T follicular helper cell (primary cell): ENCODE results near the gene APOA4.
"Not testable (repeated sequence)": the region's sequence is repeated elsewhere in the genome, so short reads cannot be mapped to it uniquely, and the experiment has no call there.

Experiments
- DNase-seq: peaks from one replicate; pipeline ENCODE4 v3.0.0-alpha.2; 2020; ENCODE audit warnings: low read depth

APOA4 gene

DNA sequence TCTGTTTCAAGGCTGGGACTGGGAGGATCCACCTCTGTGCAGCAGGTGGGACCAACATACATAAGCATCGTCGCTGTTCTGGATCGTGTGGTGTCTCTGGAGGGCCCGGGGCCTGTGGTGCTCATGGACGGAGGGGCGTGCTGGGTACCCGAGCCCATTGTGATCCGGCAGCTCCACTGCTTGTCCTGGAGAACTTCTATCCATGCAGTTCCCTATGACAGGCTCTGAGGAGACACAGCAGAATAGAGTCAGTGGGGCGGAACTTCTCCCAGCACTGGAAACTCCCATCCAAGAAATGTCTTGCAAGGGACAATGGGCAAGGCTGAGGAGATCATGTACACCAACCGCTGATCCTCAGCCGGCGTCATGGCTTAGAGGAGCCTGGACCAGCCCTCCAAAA is 26.0 kb upstream of the APOA4 start:
- DNase-seq, result no peak

DNA sequence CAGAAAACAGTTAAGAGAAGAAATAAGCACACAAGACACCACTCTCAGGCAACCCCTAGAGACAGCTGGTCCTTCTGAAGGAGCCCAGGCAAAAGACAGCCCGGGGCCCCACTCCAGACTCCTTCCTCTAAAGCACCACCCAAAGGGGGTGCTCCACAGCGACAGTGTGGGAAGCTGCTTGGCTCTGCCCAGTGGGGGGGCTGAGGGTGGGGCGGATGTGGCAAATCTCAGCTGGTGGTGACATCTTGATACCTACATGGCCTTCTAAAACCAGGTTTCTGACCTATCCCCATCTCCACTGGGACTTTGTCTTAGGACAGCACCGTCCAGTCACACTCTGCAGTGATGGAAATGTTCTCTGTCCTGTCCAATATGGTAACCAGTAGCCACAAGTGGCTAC is 24.5 kb upstream of the APOA4 start:
- DNase-seq, result no peak

DNA sequence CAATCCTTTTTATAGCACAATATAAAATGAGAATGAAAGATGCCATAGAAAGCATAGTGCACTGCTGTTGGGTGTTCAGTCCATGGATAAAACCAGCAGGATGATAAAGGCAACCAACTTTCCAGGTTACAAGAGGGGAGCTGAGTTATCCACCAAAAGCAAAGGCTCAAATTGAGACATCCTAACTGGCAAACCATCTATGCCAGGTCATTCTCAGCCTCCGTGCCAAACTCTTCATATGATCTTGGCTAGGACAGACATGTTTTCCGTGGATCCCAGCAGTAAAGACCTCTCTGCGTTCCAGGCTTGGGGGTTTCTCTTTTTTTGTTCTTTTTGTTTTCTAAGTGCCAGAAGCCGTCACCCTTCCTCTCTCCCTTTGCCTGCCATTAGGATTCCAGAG is 21.6 kb upstream of the APOA4 start:
- DNase-seq, result no peak

DNA sequence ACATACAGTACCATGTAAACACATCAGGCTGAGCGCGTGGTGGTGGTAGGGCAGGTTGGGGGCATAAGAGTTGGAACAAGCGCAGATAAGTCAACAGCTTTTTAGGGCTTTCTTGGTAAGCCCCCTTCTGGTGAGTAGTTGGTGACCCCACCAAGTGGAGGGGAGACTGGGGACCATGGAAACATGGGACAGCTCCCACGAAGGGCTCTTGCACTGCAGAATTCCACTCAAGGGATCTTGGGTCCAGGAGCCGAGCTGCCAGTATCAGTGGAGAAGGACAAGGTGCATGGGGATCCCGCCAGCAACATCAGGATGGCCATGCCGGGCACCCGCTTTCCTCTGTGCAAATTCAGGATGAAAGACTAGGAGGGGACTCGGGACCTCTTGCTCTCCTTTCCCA is 20.6 kb upstream of the APOA4 start:
- no peak for DNase-seq

DNA sequence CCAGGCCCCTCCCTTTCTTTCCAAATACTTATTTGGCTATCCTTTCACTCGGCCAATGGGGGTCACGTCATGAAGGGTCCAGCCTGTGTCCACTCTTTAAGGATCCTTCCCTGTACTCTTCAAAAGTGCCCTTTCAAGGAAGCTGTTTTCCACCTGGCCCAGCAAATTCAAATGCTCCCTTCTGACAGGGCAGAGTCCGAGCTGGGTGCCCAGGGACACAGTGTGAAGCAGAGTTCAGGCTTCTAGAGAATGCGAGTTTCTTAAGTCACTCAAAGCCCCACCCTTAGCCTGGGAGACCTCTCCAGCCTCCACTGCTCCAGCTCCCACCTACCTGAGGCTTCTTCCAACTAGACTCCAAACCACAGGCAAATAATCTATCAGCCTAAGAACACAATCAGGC is 19.8 kb upstream of the APOA4 start:
- DNase-seq, result no peak

DNA sequence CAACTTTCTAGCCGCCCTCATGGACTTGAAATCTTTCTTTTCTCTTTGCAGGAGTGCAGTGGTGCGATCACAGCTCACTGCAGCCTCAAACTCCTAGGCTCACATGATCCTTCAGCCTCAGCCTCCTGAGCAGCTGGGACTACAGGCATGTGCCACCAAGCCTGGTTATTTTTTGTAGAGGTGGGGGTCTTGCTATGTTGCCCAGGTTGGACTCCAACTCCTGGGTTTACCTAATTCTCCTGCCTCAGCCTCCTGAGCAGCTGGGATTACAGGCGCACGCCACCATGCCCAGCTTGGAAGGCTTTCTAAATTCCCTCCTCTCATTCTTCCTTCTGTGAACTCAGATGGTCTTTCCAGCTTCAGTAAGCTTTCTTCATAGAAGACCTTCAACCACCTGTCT is 19.0 kb upstream of the APOA4 start:
- no peak for DNase-seq

DNA sequence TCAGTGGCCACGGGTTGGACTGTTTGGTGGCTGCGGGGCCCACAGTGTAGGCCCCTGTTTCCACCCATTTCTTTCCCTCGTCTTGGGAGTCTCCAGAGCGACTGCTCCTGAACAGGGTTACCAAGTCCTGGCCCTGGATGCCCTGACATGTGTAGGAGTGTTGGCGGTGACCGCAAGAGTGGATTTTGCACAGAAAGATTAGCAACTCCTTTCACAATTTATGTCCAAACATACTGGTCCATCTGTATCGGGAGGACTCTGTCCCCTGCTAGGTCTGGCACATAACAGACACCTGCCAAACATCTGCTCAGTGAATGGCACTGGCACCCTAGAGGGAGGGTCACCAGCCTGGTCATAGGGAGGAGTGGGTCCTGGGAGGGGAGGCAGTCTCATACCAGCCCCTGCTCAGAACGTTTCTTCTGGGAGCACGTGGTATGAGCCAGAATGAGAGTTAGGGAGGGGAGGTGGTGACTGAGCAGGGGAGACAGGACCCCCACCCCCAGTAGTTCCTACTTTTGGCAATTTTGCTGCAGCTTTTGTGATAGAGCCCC is 17.7 kb upstream of the APOA4 start:
- DNase-seq, result no peak

DNA sequence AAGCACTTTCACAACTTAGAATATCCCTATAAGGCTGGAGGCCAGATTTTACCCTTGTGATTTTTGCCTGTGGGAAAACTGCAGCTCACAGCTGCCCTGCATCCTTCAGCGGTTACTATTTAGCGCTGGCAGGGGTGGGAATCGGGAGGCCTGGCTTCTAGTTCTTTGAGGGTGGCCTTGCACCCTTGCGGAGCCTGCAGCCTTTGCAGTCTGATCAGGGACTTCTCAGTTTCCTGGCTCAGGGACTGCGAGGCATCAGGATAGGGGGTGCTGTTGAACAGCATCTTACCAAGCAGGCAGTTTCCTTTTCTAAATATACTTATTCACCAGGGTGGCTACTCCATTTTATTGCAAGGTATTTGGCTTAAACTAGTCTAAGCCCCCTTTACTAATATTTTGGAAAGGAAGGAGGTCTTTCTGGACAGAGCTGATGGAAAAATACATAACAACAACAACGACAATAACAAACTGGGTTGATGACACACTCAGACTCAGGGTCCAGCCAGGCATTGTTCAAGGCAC is 17.2 kb upstream of the APOA4 start:
- DNase-seq, result no peak

DNA sequence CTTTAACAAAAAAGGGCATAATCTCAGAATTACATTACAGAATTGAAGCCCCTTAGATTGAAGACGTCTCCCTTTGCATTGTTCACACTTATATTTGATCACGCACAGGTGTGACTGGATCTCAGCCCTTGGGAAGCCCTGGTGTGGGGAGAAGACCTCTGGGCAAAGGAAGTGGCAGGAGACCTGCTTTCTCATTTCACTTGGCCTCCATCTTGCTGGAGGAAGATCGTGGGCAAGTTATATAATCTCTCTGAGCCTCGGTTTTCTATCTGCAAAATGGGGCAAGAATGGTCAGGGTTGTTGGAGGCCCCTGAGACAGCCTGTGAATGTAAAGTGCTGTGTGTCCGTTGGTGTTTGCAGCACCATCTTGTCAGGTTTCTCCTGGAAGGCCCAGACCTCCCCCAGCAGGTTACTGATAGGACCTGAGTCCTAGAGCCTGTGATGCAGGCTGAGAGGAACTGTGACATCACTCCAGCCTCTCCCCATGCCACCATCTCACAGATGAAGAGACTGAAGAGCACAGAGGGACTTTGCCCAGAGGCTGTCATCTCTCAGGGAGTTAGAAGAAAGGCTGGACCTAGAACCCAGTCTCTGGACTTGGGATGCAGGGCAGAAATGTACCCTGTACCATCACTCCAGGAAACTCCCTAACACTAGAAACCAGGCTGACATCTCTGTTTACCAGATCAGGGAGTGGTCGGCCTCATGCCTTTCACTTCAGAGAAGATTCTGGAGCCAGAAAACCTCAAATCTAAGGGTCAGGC is 15.4 kb upstream of the APOA4 start:
- no peak for DNase-seq

DNA sequence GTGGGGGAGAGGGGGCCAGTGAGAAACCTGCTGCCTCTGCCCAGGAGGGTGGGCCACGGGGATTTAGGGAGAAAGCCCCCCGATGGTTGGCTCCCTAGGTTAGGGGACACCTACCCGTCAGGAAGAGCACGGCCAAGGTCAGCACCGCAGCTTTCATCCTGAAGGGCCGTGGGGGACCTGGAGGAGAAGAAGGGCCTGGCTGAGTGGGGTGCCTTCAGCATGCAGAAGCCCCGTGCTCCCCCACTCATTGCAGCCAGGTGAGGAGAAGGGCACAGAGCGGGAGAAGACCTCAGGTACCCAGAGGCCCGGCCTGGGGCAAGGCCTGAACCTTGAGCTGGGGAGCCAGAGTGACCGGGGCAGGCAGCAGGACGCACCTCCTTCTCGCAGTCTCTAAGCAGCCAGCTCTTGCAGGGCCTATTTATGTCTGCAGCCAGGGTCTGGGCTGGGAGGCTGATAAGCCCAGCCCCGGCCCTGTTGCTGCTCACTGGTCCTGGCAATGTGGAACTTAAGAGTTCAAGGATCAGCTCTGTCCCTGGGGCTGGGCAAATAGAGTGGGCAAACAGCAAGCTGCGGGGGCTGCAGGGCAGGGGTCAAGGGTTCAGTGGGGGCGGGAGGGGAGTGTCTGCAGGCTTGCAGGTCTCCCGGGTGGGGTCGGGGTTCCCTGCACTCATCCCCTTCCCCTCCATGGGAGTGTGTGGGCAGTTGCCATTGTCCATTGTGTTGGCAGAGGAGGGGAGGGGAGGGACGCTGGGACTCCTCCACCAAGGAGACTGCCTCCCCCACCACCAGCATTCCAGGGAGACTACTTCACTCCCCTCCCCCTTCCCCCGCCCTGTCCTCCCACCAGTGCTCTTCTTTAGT is 14.4 kb upstream of the APOA4 start, which contains the start of gene APOA1:
TSS of gene APOA1 (minus strand) at position 392 of the 861 bp plus-strand sequence. CDS start at position 157, 235 bp downstream.
- no peak for DNase-seq

DNA sequence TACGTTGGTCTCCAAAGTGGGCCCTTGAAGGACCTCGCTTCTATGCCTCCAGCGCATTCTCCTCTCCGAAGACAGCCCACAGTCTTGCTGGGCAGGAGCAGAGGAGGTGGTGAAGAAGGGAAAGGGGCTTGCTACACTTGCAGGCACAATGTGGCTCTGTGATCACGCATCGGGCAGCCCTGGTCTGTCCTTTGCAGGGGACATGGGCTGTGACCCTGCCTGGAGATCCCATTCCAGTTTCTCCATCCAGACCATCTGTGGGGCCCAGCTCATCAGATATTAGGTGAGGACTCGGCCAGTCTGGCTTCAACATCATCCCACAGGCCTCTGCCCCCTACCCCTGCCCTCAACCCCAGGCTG is 13.5 kb upstream of the APOA4 start:
- DNase-seq, result no peak

DNA sequence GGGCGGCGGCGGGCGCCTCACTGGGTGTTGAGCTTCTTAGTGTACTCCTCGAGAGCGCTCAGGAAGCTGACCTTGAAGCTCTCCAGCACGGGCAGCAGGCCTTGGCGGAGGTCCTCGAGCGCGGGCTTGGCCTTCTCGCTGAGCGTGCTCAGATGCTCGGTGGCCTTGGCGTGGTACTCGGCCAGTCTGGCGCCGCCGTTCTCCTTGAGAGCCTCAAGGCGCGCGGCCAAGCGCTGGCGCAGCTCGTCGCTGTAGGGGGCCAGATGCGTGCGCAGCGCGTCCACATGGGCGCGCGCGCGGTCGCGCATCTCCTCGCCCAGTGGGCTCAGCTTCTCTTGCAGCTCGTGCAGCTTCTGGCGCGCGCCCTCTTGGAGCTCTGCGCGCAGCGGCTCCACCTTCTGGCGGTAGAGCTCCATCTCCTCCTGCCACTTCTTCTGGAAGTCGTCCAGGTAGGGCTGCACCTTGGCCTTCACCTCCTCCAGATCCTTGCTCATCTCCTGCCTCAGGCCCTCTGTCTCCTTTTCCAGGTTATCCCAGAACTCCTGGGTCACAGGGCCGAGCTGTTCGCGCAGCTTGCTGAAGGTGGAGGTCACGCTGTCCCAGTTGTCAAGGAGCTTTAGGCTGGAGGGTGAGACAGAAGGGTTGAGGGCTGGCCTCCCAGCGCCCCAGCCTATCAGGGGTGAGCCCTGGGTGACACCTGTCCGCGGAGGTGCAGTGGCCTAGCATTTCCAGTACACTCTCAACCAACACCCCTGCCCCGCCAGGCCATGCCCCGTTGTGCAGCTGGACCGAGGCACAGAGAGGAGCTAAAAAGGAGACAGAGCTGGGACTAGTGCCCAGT is 12.9 kb upstream of the APOA4 start:
- DNase-seq, result peak; percentile 71

DNA sequence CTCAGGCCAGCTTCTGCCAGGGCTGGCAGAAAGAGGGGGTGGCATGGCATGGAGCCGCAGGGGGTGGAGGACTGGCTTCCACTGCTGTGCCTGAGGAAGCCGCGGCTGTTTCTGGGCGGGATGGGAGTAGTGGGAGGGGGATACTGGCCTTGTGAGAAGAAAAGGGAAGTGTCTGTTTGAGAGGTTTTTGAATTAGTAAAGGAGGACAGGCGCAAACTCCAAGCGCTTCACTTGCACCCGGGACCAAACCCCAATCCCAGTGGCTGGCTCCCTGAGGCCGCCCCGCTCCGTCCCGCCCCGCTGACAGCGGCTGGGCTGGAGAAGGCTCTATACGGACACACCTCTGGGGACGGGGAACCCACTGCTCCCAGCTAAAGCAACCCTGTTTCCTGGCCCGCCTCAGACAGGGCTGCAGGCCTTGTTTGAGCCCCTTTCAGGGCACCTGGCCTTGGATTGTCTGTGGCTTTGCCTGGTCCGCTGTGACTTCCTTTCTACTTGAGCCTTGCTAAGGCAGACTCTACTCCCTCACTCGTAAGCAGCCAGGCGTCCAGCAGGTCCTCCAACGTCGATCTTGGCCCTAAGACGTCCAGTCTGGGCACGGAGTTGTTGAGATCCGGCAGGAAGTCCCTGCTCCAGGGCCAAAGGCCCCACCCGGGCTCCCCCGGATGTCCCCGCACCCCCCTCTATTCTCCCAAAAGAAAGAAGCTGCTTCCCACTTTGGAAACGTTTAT is 12.1 kb upstream of the APOA4 start:
- DNase-seq, result no peak

DNA sequence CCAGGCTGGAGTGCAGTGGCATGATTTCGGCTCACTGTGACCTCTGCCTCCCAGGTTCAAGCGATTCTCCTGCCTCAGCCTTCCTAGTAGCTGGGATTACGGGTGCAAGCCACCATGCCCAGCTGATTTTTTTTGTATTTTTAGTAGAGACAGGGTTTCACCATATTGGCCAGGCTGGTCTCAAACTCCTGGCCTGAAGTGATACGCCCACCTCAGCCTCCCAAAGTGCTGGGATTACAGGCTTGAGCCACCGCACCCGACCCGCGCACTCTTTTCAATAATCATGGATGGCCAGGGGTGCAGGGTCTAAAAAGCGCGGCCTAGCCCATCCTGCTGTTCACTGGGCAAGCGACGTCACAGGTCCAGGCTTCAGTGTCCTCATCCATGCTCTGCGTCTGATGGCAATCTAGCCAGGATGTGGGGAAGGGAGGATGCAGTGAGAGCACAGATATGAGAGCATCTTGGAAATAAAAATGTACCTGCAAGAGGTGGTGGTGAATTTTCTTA is 11.5 kb upstream of the APOA4 start:
- not testable (repeated sequence) for DNase-seq

DNA sequence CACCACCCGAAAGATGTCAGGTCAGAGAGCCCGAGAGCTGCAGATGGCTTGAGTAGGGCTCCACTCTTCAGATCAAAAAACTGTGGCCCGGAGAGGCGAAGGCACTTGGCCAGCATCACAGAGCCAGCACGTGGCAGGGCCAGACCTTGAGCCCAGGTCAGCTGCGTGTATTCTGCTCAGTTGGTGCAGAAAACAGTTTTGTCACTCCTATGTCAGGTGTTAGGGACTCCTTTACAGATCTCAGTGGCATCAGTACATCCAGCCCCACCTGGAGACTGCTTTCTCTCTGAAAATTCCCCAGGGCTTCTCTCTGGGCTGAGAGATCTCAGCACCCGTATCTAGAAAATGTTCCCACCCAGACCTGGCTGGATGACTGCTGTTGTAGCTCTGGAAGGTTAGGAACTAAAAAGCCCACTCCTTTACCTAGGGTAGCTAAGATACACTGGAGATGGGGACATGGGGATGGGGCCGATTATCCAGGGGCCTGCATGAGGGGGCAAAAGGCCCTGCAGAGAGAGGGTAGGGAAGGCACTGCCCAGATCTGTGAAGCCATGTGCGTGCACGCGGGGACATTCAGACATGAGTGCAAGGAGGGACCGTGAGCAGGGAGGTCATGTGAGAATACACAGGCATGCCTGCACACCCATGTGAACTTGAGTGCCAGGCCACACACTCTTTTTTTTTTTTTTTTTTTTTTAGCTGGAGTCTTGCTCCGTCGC is 10.9 kb upstream of the APOA4 start:
- DNase-seq, result no peak

DNA sequence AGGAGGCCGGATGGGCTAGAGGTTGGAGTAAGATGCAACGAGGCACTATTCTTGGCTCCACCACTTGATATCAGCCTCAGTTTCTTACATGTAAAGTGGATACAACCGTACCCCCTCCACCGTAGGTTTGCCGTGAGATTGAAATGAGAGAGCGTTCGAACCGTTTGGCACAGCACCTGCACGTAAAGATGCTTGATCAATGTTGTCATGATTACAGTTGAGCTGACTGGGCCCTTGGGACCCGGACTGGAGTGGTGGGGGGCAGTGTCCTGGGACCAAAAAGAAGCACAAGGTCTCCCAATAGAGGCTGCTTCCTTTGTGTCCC is 10.3 kb upstream of the APOA4 start:
- DNase-seq, result no peak

DNA sequence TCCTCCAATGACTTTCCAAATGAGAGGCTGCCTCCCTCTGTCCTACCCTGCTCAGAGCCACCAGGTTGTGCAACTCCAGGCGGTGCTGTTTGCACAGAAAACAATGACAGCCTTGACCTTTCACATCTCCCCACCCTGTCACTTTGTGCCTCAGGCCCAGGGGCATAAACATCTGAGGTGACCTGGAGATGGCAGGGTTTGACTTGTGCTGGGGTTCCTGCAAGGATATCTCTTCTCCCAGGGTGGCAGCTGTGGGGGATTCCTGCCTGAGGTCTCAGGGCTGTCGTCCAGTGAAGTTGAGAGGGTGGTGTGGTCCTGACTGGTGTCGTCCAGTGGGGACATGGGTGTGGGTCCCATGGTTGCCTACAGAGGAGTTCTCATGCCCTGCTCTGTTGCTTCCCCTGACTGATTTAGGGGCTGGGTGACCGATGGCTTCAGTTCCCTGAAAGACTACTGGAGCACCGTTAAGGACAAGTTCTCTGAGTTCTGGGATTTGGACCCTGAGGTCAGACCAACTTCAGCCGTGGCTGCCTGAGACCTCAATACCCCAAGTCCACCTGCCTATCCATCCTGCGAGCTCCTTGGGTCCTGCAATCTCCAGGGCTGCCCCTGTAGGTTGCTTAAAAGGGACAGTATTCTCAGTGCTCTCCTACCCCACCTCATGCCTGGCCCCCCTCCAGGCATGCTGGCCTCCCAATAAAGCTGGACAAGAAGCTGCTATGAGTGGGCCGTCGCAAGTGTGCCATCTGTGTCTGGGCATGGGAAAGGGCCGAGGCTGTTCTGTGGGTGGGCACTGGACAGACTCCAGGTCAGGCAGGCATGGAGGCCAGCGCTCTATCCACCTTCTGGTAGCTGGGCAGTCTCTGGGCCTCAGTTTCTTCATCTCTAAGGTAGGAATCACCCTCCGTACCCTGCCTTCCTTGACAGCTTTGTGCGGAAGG is 9.5 kb upstream of the APOA4 start:
- DNase-seq, result no peak

DNA sequence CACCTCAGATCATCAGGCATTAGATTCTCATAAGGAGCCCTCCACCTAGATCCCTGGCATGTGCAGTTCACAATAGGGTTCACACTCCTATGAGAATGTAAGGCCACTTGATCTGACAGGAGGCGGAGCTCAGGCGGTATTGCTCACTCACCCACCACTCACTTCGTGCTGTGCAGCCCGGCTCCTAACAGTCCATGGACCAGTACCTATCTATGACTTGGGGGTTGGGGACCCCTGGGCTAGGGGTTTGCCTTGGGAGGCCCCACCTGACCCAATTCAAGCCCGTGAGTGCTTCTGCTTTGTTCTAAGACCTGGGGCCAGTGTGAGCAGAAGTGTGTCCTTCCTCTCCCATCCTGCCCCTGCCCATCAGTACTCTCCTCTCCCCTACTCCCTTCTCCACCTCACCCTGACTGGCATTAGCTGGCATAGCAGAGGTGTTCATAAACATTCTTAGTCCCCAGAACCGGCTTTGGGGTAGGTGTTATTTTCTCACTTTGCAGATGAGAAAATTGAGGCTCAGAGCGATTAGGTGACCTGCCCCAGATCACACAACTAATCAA is 8.8 kb upstream of the APOA4 start:
- DNase-seq, result no peak
